HG03565 (cell line): ENCODE data around the gene SMARCA2.

Experiments
- ATAC-seq: cut with Tn5 transposase; IDR thresholded peaks from one replicate; pipeline ENCODE4 v1.9.1; 2021; ENCODE audit warnings: mild to moderate bottlenecking, moderate library complexity; ENCODE audit not compliant: unreplicated experiment

SMARCA2 gene

DNA sequence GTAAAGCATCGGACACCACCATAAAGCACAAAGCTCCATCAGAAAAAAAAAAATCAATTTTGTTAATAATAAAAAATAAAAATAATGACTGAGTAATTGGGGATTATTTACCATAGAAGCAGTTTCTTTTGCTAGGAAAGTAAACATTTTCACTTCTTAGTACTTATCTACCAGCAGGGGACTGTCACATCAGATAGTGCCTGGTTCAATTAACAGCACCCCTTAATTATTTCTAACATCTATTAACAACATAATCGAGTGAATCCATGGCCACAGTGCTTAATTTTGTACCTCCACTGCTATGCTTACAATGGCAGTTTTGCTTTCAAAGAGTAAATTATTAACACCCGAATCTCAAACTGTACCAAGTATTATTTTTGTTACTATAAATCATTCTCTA lies 221.7 kb downstream of the SMARCA2 start:
- ATAC-seq: no peak

DNA sequence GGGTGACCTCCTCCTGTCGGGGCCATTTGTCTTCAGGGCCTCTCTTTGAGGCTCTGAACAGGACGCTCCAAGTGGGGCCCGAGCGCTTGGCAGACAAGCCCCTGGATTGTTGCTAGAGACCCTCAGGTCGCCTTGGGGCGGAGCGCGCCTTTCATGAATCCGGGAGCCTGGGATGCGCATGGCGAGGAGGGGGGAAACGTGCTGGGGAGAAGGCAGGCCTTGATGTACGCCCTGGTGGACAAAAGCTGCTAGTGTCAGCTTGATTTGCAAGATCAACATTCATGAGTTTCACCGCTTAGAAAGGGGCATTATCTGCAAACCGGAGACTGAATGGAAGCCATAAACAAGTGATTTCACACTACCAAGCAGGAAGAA lies 226.3 kb downstream of the SMARCA2 start:
- ATAC-seq: no peak

DNA sequence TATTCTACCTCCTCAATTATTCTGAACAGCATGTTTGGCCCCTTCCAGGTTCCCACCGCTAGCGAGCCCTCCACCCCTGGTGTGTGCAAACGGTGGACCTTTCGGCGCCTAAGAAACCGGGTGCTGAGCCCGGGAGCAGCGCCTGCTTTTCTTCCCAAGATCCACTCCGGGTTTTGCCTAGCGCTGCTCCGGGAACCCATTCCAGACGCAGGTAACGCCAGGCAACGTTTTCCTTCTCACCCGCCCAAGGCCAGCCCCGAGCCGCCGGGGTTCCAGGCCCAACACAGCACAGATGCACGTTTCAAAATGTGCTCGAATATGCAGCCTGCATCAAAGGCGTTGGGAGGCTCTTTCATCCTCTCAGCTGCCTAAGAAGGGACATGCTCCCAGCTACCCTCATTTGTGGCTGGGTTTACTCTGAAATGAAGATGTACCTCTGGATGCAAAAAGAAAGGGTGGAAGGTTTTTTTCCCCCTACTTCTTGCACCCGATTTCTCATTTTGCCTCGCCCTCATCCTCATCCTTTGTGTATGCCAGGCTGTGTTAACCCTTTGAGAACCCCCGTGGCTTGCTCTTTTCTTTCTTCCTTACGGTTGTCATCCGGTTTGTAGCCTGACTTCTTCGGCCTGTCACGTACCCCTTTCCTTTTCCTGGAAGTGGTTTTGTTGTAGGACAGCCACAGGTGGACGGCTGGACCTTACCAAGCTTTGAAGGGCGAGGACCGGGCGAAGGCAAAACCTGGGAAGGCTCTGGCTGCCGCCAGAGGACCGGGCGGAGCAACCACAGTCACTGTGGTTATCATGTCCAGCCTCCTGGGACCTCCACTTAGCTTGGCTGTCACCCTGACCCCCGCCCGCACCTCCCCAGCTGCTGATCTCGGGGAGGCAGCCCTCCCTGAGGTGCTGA lies 226.9 kb downstream of the SMARCA2 start:
- peak; percentile 71 for ATAC-seq

- no peak for ATAC-seq
These were observed 227.7 kb downstream of the SMARCA2 start for GRCh38 chr9:2242831-2243330.
